Ovary (tissue), 3 donors: ENCODE measurements around the gene LCK.

ENCODE experiments used
- POLR2A ChIP-seq: fragments of 450-650 bp; IDR thresholded peaks from one replicate; pipeline ENCODE4 v1.6.1; 2017; ENCODE audit warnings: antibody characterized with exemption, mild to moderate bottlenecking, moderate library complexity
- TF ChIP-seq, protein P1 (sequence below), 3 donors: fragments of 450-650 bp in 2 of 3; fragments of 200-600 bp in 1 of 3; IDR thresholded peaks; one replicate each; pipeline versions ENCODE4 v1.5.1 to v1.8.0; 2016 to 2022; ENCODE audit warnings: antibody characterized with exemption in 3 of 3, mild to moderate bottlenecking in 1 of 3
- donor health status: DM: no; HTN: no; CAD: no.

DNA sequence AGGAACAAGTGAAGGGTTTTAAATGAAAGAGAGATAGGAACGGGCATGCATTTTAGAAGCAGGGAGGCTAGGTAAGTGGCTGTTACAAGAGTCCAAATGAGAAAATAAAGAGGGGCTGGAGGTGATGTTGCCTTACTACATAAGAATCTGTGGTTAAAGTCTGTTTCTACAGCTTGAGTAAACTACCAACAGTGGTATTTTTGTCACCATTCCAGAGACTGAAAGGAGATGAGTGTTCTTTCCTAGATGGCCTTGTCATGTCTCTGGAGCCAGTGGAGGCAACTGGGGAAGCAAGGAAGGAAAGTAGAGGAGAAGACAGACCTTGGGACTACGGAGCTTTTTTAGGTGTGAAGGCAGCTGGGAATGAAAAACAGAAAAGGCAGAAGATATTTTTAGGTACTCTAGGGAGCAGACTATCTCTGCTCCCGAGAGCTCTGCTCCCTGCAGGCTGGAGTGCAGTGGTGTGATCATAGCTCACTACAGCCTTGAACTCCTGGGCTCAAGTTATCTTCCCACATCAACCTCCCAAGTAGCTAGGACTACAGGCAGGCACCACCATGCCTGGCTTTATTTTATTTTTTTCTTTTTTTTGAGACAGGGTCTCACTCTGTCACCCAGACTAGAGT lies 53.0 kb downstream of the LCK start:
- TF ChIP-seq POLR2A = no peak
- TF ChIP-seq, protein P1, sequence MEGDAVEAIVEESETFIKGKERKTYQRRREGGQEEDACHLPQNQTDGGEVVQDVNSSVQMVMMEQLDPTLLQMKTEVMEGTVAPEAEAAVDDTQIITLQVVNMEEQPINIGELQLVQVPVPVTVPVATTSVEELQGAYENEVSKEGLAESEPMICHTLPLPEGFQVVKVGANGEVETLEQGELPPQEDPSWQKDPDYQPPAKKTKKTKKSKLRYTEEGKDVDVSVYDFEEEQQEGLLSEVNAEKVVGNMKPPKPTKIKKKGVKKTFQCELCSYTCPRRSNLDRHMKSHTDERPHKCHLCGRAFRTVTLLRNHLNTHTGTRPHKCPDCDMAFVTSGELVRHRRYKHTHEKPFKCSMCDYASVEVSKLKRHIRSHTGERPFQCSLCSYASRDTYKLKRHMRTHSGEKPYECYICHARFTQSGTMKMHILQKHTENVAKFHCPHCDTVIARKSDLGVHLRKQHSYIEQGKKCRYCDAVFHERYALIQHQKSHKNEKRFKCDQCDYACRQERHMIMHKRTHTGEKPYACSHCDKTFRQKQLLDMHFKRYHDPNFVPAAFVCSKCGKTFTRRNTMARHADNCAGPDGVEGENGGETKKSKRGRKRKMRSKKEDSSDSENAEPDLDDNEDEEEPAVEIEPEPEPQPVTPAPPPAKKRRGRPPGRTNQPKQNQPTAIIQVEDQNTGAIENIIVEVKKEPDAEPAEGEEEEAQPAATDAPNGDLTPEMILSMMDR (IDR thresholded peaks at IDR 0.05) = no peak
